Panc1 (cell line): ENCODE data around the gene TM4SF5. TPM values are rescaled to one million over a fixed set of nuclear protein-coding genes. Genes with fewer than 3 reads are reported as not detected.
"Not testable (repeated sequence)": the region's sequence is repeated elsewhere in the genome, so short reads cannot be mapped to it uniquely, and the experiment has no call there.

Experiments
- ATAC-seq: fragments of 200-7000 bp; cut with Tn5 transposase; 2 replicates; pipeline ENCODE4 v1.9.1; 2020; ENCODE audit warnings: mild to moderate bottlenecking, moderate library complexity
- BruUV-seq: library from RNA; stranded (reverse); fragments of 400-500 nt; replicated peaks from 2 replicates; lab custom pipeline; 2021; lab: Mats Ljungman, UMichigan
- CTCF ChIA-PET: fragments of 300-600 bp; sonication (Branson Sonifier 250); formaldehyde crosslinking; loops from one replicate; lab custom pipeline; 2022; ENCODE audit warnings: antibody characterized with exemption; lab: Charles Lee
- POLR2A ChIA-PET: fragments of 300-600 bp; sonication (Branson Sonifier 250); formaldehyde crosslinking; loops from one replicate; lab custom pipeline; 2022; ENCODE audit warnings: antibody characterized with exemption; lab: Charles Lee
- DNase-seq: peaks from one replicate; pipeline ENCODE4 v3.0.0-alpha.2; 2010; ENCODE audit warnings: low read depth, low spot score
- H3K27ac ChIP-seq: 2 replicates; pipeline ENCODE4 v1.5.1; 2011; ENCODE audit warnings: mild to moderate bottlenecking, low read length, inconsistent platforms
- H3K27me3 ChIP-seq: fragments of 200-500 bp; sonication (Bioruptor generic); 2 replicates; pipeline ENCODE4 v1.6.0; 2014; ENCODE audit warnings: low read length, inconsistent platforms; ENCODE audit not compliant: control insufficient read depth, insufficient read depth
- H3K36me3 ChIP-seq: fragments of 200-500 bp; sonication (Bioruptor generic); 2 replicates; pipeline ENCODE4 v1.5.1; 2014; ENCODE audit warnings: inconsistent platforms, mild to moderate bottlenecking, low read length, moderate library complexity; ENCODE audit not compliant: control insufficient read depth, insufficient read depth
- H3K4me1 ChIP-seq: 2 replicates; pipeline ENCODE4 v1.5.1; 2011; ENCODE audit warnings: inconsistent platforms, mild to moderate bottlenecking, low read length, moderate library complexity; ENCODE audit not compliant: control insufficient read depth, insufficient read depth
- H3K4me3 ChIP-seq, 2 experiments: 2 replicates each; pipeline ENCODE4 v1.5.1; 2011 to 2012; ENCODE audit warnings: low read depth in 2 of 2, low read length in 2 of 2, mild to moderate bottlenecking in 2 of 2, inconsistent platforms in 1 of 2, moderate library complexity in 1 of 2
- H3K9me3 ChIP-seq: fragments of 200-500 bp; sonication (Bioruptor generic); 2 replicates; pipeline ENCODE4 v1.5.1; 2014; ENCODE audit warnings: low read depth, mild to moderate bottlenecking, inconsistent platforms, low read length, moderate library complexity; ENCODE audit not compliant: control insufficient read depth, insufficient read depth
- POLR2AphosphoS5 ChIP-seq: IDR thresholded peaks from 2 replicates; pipeline ENCODE4 v1.6.1; 2012; ENCODE audit warnings: mild to moderate bottlenecking, low read depth, low read length, moderate library complexity
- SIN3A ChIP-seq: IDR thresholded peaks from 2 replicates; pipeline ENCODE4 v1.6.1; 2012; ENCODE audit warnings: low read depth, mild to moderate bottlenecking, low read length, moderate library complexity, borderline replicate concordance; ENCODE audit not compliant: insufficient read depth
- TCF7L2 ChIP-seq: IDR thresholded peaks from 2 replicates; pipeline ENCODE4 v1.6.1; 2011; ENCODE audit warnings: mild to moderate bottlenecking, low read depth, low read length, inconsistent platforms
- in situ Hi-C: cut with HindIII; loops from 2 replicates; pipeline ENCODE4 v1.10.0; 2016; ENCODE audit warnings: low sequenced_read_pairs, low pct_unique_long_range_greater_than_20kb
- intact Hi-C: fragments of 100-400 bp; cut with micrococcal nuclease; formaldehyde crosslinking; loops from one replicate; pipeline ENCODE4 v1.10.0; 2022; ENCODE audit not compliant: unreplicated experiment
- total RNA-seq: library from RNA; stranded (reverse); gene quantifications from one replicate; pipeline ENCODE4 v1.2.1, GENCODE V29; 2021; ENCODE audit not compliant: unreplicated experiment
- TF ChIP-seq, protein P1 (sequence below), 2 experiments: IDR thresholded peaks; 2 replicates each; pipeline ENCODE4 v1.6.1; 2011 to 2012; ENCODE audit warnings: low read depth in 2 of 2, control low read depth in 1 of 2, low read length in 1 of 2, mild to moderate bottlenecking in 1 of 2, moderate library complexity in 1 of 2; ENCODE audit not compliant: insufficient read depth in 1 of 2
- TF ChIP-seq, protein P2 (sequence below): fragments of 450-650 bp; IDR thresholded peaks from 2 replicates; pipeline ENCODE4 v1.5.1; 2017; ENCODE audit warnings: mild to moderate bottlenecking

TM4SF5 gene
- total RNA-seq, 1 experiment from 2014 or later: not detected

DNA sequence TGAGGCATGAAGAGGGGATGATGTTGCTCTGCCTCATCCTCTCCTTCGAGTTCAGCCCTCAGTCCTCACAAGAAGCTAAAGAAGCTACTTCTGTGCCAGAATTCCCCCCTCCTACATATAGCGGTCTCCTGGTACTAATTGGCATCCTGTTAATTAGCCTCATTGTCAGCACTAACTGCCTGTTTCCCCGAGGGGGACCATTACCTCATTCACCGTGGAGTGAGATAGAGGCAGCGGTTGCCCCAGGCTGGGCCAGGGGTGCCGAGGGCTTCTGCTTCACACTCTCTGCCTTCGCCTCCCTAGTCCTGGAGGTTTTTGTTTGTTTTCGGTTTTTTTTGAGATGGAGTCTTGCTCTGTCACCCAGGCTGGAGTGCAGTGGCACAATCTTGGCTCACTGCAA lies 55.7 kb downstream of the TM4SF5 start:
- ATAC-seq (no peak), DNase-seq (no peak)
- no peak overlapping the region for H3K4me3 ChIP-seq
- ChIA-PET CTCF (no interaction called here), POLR2A (no interaction called here)
- in situ Hi-C loops (no loop called here), intact Hi-C loops (no loop called here)
- BruUV-seq: no TSS peak
- no peaks in the 10 kb centered on the region for H3K4me1 ChIP-seq
- H3K27me3 ChIP-seq: no peaks in the 10 kb centered on the region
- H3K36me3 ChIP-seq: no peaks in the 10 kb centered on the region
- TF ChIP-seq TCF7L2 (no peak), POLR2AphosphoS5 (no peak), SIN3A (no peak)
- TF ChIP-seq, protein P1, sequence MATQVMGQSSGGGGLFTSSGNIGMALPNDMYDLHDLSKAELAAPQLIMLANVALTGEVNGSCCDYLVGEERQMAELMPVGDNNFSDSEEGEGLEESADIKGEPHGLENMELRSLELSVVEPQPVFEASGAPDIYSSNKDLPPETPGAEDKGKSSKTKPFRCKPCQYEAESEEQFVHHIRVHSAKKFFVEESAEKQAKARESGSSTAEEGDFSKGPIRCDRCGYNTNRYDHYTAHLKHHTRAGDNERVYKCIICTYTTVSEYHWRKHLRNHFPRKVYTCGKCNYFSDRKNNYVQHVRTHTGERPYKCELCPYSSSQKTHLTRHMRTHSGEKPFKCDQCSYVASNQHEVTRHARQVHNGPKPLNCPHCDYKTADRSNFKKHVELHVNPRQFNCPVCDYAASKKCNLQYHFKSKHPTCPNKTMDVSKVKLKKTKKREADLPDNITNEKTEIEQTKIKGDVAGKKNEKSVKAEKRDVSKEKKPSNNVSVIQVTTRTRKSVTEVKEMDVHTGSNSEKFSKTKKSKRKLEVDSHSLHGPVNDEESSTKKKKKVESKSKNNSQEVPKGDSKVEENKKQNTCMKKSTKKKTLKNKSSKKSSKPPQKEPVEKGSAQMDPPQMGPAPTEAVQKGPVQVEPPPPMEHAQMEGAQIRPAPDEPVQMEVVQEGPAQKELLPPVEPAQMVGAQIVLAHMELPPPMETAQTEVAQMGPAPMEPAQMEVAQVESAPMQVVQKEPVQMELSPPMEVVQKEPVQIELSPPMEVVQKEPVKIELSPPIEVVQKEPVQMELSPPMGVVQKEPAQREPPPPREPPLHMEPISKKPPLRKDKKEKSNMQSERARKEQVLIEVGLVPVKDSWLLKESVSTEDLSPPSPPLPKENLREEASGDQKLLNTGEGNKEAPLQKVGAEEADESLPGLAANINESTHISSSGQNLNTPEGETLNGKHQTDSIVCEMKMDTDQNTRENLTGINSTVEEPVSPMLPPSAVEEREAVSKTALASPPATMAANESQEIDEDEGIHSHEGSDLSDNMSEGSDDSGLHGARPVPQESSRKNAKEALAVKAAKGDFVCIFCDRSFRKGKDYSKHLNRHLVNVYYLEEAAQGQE (IDR thresholded peaks at IDR 0.05; ENCODE audit: insufficient read depth in 1 of 2, low read depth in 2 of 2, low read length in 1 of 2): no peak
- TF ChIP-seq, protein P2, sequence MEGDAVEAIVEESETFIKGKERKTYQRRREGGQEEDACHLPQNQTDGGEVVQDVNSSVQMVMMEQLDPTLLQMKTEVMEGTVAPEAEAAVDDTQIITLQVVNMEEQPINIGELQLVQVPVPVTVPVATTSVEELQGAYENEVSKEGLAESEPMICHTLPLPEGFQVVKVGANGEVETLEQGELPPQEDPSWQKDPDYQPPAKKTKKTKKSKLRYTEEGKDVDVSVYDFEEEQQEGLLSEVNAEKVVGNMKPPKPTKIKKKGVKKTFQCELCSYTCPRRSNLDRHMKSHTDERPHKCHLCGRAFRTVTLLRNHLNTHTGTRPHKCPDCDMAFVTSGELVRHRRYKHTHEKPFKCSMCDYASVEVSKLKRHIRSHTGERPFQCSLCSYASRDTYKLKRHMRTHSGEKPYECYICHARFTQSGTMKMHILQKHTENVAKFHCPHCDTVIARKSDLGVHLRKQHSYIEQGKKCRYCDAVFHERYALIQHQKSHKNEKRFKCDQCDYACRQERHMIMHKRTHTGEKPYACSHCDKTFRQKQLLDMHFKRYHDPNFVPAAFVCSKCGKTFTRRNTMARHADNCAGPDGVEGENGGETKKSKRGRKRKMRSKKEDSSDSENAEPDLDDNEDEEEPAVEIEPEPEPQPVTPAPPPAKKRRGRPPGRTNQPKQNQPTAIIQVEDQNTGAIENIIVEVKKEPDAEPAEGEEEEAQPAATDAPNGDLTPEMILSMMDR: no peak
- H3K9me3 ChIP-seq: no peaks in the 10 kb centered on the region
- no peak overlapping the region for H3K27ac ChIP-seq

DNA sequence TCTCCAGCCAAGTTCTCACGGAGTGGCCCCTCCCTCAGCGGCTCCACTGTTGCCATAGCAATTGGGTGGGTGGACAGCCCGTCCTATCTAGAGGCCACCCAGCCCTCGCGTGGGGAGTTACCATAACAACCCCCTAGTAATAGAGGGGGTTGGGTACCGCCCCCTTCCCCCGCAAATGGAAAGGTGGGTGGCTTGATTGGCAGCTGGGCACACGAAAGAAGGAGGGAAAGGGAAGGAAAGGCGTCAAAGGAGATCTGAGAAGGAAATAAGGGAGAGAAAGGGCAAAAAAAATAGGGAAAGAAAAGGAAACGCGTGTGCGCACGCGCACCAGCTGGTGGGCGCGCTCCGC lies 61.1 kb downstream of the TM4SF5 start:
- in situ Hi-C loops, H3K4me1 ChIP-seq, POLR2A ChIA-PET, intact Hi-C loops, BruUV-seq, H3K27me3 ChIP-seq, H3K9me3 ChIP-seq, H3K36me3 ChIP-seq, DNase-seq, CTCF ChIA-PET: not testable (repeated sequence)
- H3K4me3 ChIP-seq: peak overlapping the region; percentile 73 to 86
- peak; percentile 32; the same call in 1 of the 2 replicates for ATAC-seq
- H3K27ac ChIP-seq: peak overlapping the region; percentile 81

Other genes with a start within 250 kb of the TM4SF5 start
- 95.6 TPM for gene MYBBP1A, start 216.5 kb upstream of the TM4SF5 start, total RNA-seq
- not detected for gene GGT6, start 211.3 kb upstream of the TM4SF5 start, total RNA-seq
- gene SMTNL2, start 187.4 kb upstream of the TM4SF5 start, total RNA-seq: not detected
- not detected for gene ALOX15, start 130.2 kb upstream of the TM4SF5 start, total RNA-seq
- gene PELP1, start 67.7 kb upstream of the TM4SF5 start, total RNA-seq: 84.1 TPM
- gene ARRB2, start 61.3 kb upstream of the TM4SF5 start, total RNA-seq: 39.2 TPM
- gene MED11, start 40.5 kb upstream of the TM4SF5 start, total RNA-seq: 12.5 TPM
- gene ZMYND15, start 32.1 kb upstream of the TM4SF5 start, total RNA-seq: 0.28 TPM
- gene CXCL16, start 32.0 kb upstream of the TM4SF5 start, total RNA-seq: 5.3 TPM
- gene VMO1, start 14.5 kb downstream of the TM4SF5 start, total RNA-seq: 0.49 TPM
- gene GLTPD2, start 17.1 kb downstream of the TM4SF5 start, total RNA-seq: not detected
- gene PSMB6, start 24.3 kb downstream of the TM4SF5 start, total RNA-seq: 156 TPM
- gene PLD2, start 35.3 kb downstream of the TM4SF5 start, total RNA-seq: 40.2 TPM
- gene MINK1, start 61.5 kb downstream of the TM4SF5 start, total RNA-seq: 78.2 TPM
- 2.4 TPM for gene C17orf107, start 127.7 kb downstream of the TM4SF5 start, total RNA-seq
- 0.13 TPM for gene CHRNE, start 131.2 kb downstream of the TM4SF5 start, total RNA-seq
- gene GP1BA, start 160.4 kb downstream of the TM4SF5 start, total RNA-seq: 0.15 TPM
- gene SLC25A11, start 168.2 kb downstream of the TM4SF5 start, total RNA-seq: 65.9 TPM
- gene RNF167, start 168.4 kb downstream of the TM4SF5 start, total RNA-seq: 95.8 TPM
- 1,074 TPM for gene PFN1, start 176.6 kb downstream of the TM4SF5 start, total RNA-seq
- 23.4 TPM for gene ENO3, start 179.2 kb downstream of the TM4SF5 start, total RNA-seq
- 43.4 TPM for gene SPAG7, start 195.9 kb downstream of the TM4SF5 start, total RNA-seq
- 22.7 TPM for gene CAMTA2, start 215.8 kb downstream of the TM4SF5 start, total RNA-seq
- 1.7 TPM for gene INCA1, start 225.6 kb downstream of the TM4SF5 start, total RNA-seq
- gene KIF1C, start 226.1 kb downstream of the TM4SF5 start, total RNA-seq: 117 TPM